SK-N-SH (cell line): ENCODE data around the gene AASS. TPM values are rescaled to one million over a fixed set of nuclear protein-coding genes. Genes with fewer than 3 reads are reported as not detected.

Experiments
- CTCF ChIA-PET: fragments of 300-600, 350-600 bp; formaldehyde crosslinking; extraction: SDS; loops from one replicate; lab custom pipeline; 2021; lab: Yijun Ruan, JAX
- POLR2A ChIA-PET: fragments of 350-600 bp; sonication (Branson Sonifier 250); formaldehyde crosslinking; extraction: SDS; loops from one replicate; lab custom pipeline; 2020; ENCODE audit warnings: antibody characterized with exemption, inconsistent platforms; lab: Yijun Ruan, JAX
- DNase-seq: peaks from one replicate; pipeline ENCODE4 v3.0.0; 2012
- H2AFZ ChIP-seq: fragments of 200-600 bp; sonication (generic); 2 replicates; pipeline ENCODE4 v1.8.1; 2016; ENCODE audit warnings: antibody characterized with exemption, mild to moderate bottlenecking, low read depth
- H3F3A ChIP-seq: fragments of 200-600 bp; sonication (generic); replicated peaks from 2 replicates; pipeline ENCODE3; 2016; ENCODE audit warnings: antibody characterized with exemption, mild to moderate bottlenecking; ENCODE audit not compliant: insufficient read depth
- H3K27ac ChIP-seq, 2 experiments: fragments of 200-500 bp in 1 of 2; fragments of 200-600 bp in 1 of 2; sonication (Bioruptor generic) in 1 of 2; sonication (generic), shearing (Covaris generic) in 1 of 2; 2 replicates each; pipeline versions ENCODE4 v1.5.1 to v1.6.1; 2014 to 2016; ENCODE audit warnings: low read depth in 2 of 2, inconsistent platforms in 1 of 2, low read length in 1 of 2, mild to moderate bottlenecking in 1 of 2, mixed read lengths in 1 of 2
- H3K27me3 ChIP-seq: fragments of 200-600 bp; sonication (generic), shearing (Covaris generic); 2 replicates; pipeline ENCODE4 v1.6.1; 2016; ENCODE audit warnings: mixed run types; ENCODE audit not compliant: insufficient read depth
- H3K36me3 ChIP-seq, 2 experiments: fragments of 200-500 bp in 1 of 2; fragments of 200-600 bp in 1 of 2; sonication (Bioruptor generic) in 1 of 2; sonication (generic) in 1 of 2; replicated peaks in 1 of 2; 2 replicates each; pipeline versions ENCODE3 to v1.5.1; 2014 to 2016; ENCODE audit warnings: low read length in 1 of 2, mild to moderate bottlenecking in 1 of 2; ENCODE audit not compliant: insufficient read depth in 2 of 2, control insufficient read depth in 1 of 2
- H3K4me1 ChIP-seq, 2 experiments: fragments of 200-500 bp in 1 of 2; fragments of 200-600 bp in 1 of 2; sonication (Bioruptor generic) in 1 of 2; sonication (generic), shearing (Covaris generic) in 1 of 2; 2 replicates each; pipeline versions ENCODE4 v1.5.1 to v1.6.1; 2014 to 2016; ENCODE audit warnings: low read depth in 1 of 2, low read length in 1 of 2, mixed run types in 1 of 2; ENCODE audit not compliant: insufficient read depth in 2 of 2, control insufficient read depth in 1 of 2
- H3K4me2 ChIP-seq: fragments of 200-600 bp; sonication (generic), shearing (Covaris generic); 2 replicates; pipeline ENCODE4 v1.6.1; 2017; ENCODE audit warnings: mixed run types
- H3K4me3 ChIP-seq, 2 experiments: fragments of 200-500 bp in 1 of 2; fragments of 200-600 bp in 1 of 2; sonication (Bioruptor generic) in 1 of 2; sonication (generic), shearing (Covaris generic) in 1 of 2; 2 replicates each; pipeline versions ENCODE4 v1.5.1 to v1.8.1; 2014 to 2016; ENCODE audit warnings: low read depth in 2 of 2, inconsistent platforms in 1 of 2, low read length in 1 of 2, mild to moderate bottlenecking in 1 of 2, mixed read lengths in 1 of 2, moderate library complexity in 1 of 2
- H3K79me2 ChIP-seq: fragments of 200-600 bp; sonication (generic); 2 replicates; pipeline ENCODE4 v1.8.1; 2017; ENCODE audit warnings: mild to moderate bottlenecking; ENCODE audit not compliant: insufficient read depth
- H3K9ac ChIP-seq: fragments of 200-600 bp; sonication (generic); 2 replicates; pipeline ENCODE4 v1.6.1; 2017; ENCODE audit warnings: mixed run types
- H3K9me2 ChIP-seq: fragments of 200-600 bp; sonication (generic); 2 replicates; pipeline ENCODE4 v1.6.1; 2017; ENCODE audit warnings: mixed run types
- H3K9me3 ChIP-seq: fragments of 200-600 bp; sonication (generic); 2 replicates; pipeline ENCODE4 v1.6.1; 2017; ENCODE audit warnings: mixed run types, mild to moderate bottlenecking, moderate library complexity
- H4K20me1 ChIP-seq: fragments of 200-600 bp; sonication (generic); 2 replicates; pipeline ENCODE4 v1.6.1; 2017; ENCODE audit warnings: mild to moderate bottlenecking, mixed run types; ENCODE audit not compliant: insufficient read depth
- ELF1 ChIP-seq: IDR thresholded peaks from 2 replicates; pipeline ENCODE4 v1.4.0; 2012
- EP300 ChIP-seq, 2 experiments: IDR thresholded peaks; 2 replicates each; pipeline versions ENCODE4 v1.4.0 to v1.6.1; 2012; ENCODE audit warnings: borderline replicate concordance in 1 of 2, low read depth in 1 of 2, low read length in 1 of 2
- EZH2phosphoT487 ChIP-seq: fragments of 200-600 bp; sonication (generic); IDR thresholded peaks from 2 replicates; pipeline ENCODE4 v1.6.1; 2017; ENCODE audit warnings: low read depth, mixed run types, mild to moderate bottlenecking, antibody characterized with exemption, moderate library complexity, borderline replicate concordance
- FOSL2 ChIP-seq: IDR thresholded peaks from 2 replicates; pipeline ENCODE4 v1.4.0; 2012; ENCODE audit warnings: low read depth, mild to moderate bottlenecking, moderate library complexity, borderline replicate concordance
- FOXJ3 ChIP-seq: sonication (generic); formaldehyde crosslinking; IDR thresholded peaks from 2 replicates; pipeline ENCODE4 v1.5.1; 2020; ENCODE audit warnings: mild to moderate bottlenecking, missing genetic modification reagents
- FOXM1 ChIP-seq: IDR thresholded peaks from 2 replicates; pipeline ENCODE4 v1.4.0; 2012; ENCODE audit warnings: low read depth, mild to moderate bottlenecking
- GATA2 ChIP-seq: sonication (generic); formaldehyde crosslinking; IDR thresholded peaks from 2 replicates; pipeline ENCODE4 v1.5.0; 2020; ENCODE audit warnings: mild to moderate bottlenecking, missing genetic modification reagents
- IRF3 ChIP-seq: fragments of 150-350 bp; IDR thresholded peaks from 2 replicates; pipeline ENCODE4 v1.6.1; 2016; ENCODE audit warnings: mild to moderate bottlenecking, low read depth, low read length
- JUND ChIP-seq: IDR thresholded peaks from 2 replicates; pipeline ENCODE4 v1.4.0; 2012
- MEF2A ChIP-seq: IDR thresholded peaks from 2 replicates; pipeline ENCODE4 v1.4.0; 2012; ENCODE audit warnings: low read depth, borderline replicate concordance
- MXI1 ChIP-seq: IDR thresholded peaks from 2 replicates; pipeline ENCODE4 v1.6.1; 2012; ENCODE audit warnings: mild to moderate bottlenecking, low read depth, low read length, improper control_type of control experiment
- NFIC ChIP-seq: IDR thresholded peaks from 2 replicates; pipeline ENCODE4 v1.4.0; 2012; ENCODE audit warnings: borderline replicate concordance
- NRF1 ChIP-seq: IDR thresholded peaks from 2 replicates; pipeline ENCODE4 v1.6.1; 2012; ENCODE audit warnings: low read depth, mild to moderate bottlenecking, low read length
- POLR2AphosphoS5 ChIP-seq: IDR thresholded peaks from 2 replicates; pipeline ENCODE4 v1.6.1; 2012; ENCODE audit warnings: low read depth, low read length
- RCOR1 ChIP-seq: fragments of 150-350 bp; IDR thresholded peaks from 2 replicates; pipeline ENCODE4 v1.6.1; 2017; ENCODE audit warnings: antibody characterized with exemption, low read length
- RFX5 ChIP-seq: IDR thresholded peaks from 2 replicates; pipeline ENCODE4 v1.6.1; 2012; ENCODE audit warnings: mild to moderate bottlenecking, improper control_type of control experiment, low read length
- SMC3 ChIP-seq: IDR thresholded peaks from 2 replicates; pipeline ENCODE4 v1.6.1; 2012; ENCODE audit warnings: low read depth, low read length, improper control_type of control experiment
- USF1 ChIP-seq: IDR thresholded peaks from 2 replicates; pipeline ENCODE4 v1.4.0; 2012; ENCODE audit warnings: low read depth, borderline replicate concordance
- YY1 ChIP-seq: IDR thresholded peaks from 2 replicates; pipeline ENCODE4 v1.4.0; 2012; ENCODE audit warnings: low read depth, mild to moderate bottlenecking
- WGBS: methylation state at CpG from one replicate; pipeline ENCODE4 v1.1.6; 2017; ENCODE audit warnings: low lambda C conversion rate; 5-methylcytosine and 5-hydroxymethylcytosine counted together
- polyA plus RNA-seq, 3 experiments: library from polyadenylated mRNA; depleted of rRNA; stranded (reverse); fragments of >200 nt; gene quantifications; 2 replicates each; pipeline ENCODE4 v1.2.3, GENCODE V29; 2012
- TF ChIP-seq, protein P1 (sequence below): IDR thresholded peaks from 2 replicates; pipeline ENCODE4 v1.4.0; 2012; ENCODE audit warnings: low read depth, borderline replicate concordance

AASS gene
- polyA plus RNA-seq, 1 of the 3 experiments (the other 2 are of a cell fraction), result 0.92 TPM

DNA sequence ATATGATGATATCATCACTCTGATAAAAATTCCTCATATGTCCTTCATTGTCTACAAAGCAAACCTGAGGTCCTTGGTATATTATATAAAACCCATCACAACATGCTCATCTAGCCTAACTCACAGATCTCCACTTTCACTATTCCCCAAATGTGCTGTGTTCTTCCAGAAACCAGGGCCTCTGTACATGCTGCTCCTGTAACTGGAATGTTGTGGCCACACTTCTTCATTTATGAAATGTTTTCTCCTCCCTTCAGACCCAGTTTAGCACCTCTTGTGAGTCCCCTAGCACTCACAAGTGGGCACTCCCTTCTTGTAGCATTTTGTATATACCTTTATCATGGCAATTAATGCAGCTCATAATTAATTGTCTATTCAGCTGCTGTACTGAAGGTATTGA lies 61.9 kb downstream of the AASS start:
- no peak for TF ChIP-seq USF1
- no peak for TF ChIP-seq NFIC
- Histone ChIP-seq H3K4me1 (no peaks in the 10 kb centered on the region), H3K4me2 (no peak overlapping the region), H2AFZ (no peak overlapping the region), H3K27me3 (no peaks in the 10 kb centered on the region), H3F3A (no peaks in the 10 kb centered on the region), H3K9me3 (no peaks in the 10 kb centered on the region), H3K79me2 (no peaks in the 10 kb centered on the region), H3K36me3 (no peaks in the 10 kb centered on the region), H3K9me2 (no peaks in the 10 kb centered on the region), H3K27ac (no peak overlapping the region), H3K9ac (no peak overlapping the region), H3K4me3 (no peak overlapping the region), H4K20me1 (no peaks in the 10 kb centered on the region)
- no peak for DNase-seq
- CTCF ChIA-PET, result interaction anchor here (8.3 kb wide), 1 partner anchor 11 kb away, joined by 53 read pairs; no protein-coding TSS in a partner anchor
- POLR2A ChIA-PET, result no interaction called here

- no peak overlapping the region for H3K4me3 ChIP-seq
- H4K20me1 ChIP-seq, result no peaks in the 10 kb centered on the region
- no peaks in the 10 kb centered on the region for H3F3A ChIP-seq
- TF ChIP-seq YY1 (no peak), IRF3 (no peak), POLR2AphosphoS5 (no peak), USF1 (no peak), RFX5 (no peak), FOSL2 (no peak), SMC3 (no peak), GATA2 (CRISPR knock-in tag) (no peak), ELF1 (no peak), RCOR1 (no peak), FOXM1 (no peak), JUND (no peak), FOXJ3 (CRISPR knock-in tag) (no peak), EP300 (IDR thresholded peaks at IDR 0.05; ENCODE audit: borderline replicate concordance in 1 of 2, low read depth in 1 of 2, low read length in 1 of 2) (no peak), EZH2phosphoT487 (no peak), MEF2A (no peak), NRF1 (no peak), MXI1 (no peak)
- TF ChIP-seq, protein P1, sequence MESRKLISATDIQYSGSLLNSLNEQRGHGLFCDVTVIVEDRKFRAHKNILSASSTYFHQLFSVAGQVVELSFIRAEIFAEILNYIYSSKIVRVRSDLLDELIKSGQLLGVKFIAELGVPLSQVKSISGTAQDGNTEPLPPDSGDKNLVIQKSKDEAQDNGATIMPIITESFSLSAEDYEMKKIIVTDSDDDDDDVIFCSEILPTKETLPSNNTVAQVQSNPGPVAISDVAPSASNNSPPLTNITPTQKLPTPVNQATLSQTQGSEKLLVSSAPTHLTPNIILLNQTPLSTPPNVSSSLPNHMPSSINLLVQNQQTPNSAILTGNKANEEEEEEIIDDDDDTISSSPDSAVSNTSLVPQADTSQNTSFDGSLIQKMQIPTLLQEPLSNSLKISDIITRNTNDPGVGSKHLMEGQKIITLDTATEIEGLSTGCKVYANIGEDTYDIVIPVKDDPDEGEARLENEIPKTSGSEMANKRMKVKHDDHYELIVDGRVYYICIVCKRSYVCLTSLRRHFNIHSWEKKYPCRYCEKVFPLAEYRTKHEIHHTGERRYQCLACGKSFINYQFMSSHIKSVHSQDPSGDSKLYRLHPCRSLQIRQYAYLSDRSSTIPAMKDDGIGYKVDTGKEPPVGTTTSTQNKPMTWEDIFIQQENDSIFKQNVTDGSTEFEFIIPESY, result no peak
- TF ChIP-seq, all 33 proteins: peak for 0
- 1% methylated on average over 3 of the region's 3 CpGs for WGBS
- DNase-seq, result no peak
- Histone ChIP-seq H2AFZ (no peak overlapping the region), H3K36me3 (no peaks in the 10 kb centered on the region), H3K4me2 (no peak overlapping the region), H3K27ac (no peak overlapping the region), H3K4me1 (no peaks in the 10 kb centered on the region), H3K27me3 (no peaks in the 10 kb centered on the region), H3K79me2 (no peaks in the 10 kb centered on the region), H3K9me3 (no peaks in the 10 kb centered on the region), H3K9ac (no peak overlapping the region), H3K9me2 (no peaks in the 10 kb centered on the region)
- POLR2A ChIA-PET, result no interaction called here
- CTCF ChIA-PET, result no interaction called here
Observed at GRCh38 chr7:122073635-122074034, 70.4 kb downstream of the AASS start.
